SH-SY5Y (cell line): ENCODE results near the gene LANCL1.

Experiments
- GATA2 ChIP-seq: IDR thresholded peaks from 2 replicates; pipeline ENCODE4 v1.6.1; 2011; ENCODE audit warnings: mild to moderate bottlenecking, low read depth, low read length
- GATA3 ChIP-seq: IDR thresholded peaks from 2 replicates; pipeline ENCODE4 v1.6.1; 2011; ENCODE audit warnings: low read depth, mild to moderate bottlenecking, low read length, moderate library complexity

The LANCL1 gene

DNA sequence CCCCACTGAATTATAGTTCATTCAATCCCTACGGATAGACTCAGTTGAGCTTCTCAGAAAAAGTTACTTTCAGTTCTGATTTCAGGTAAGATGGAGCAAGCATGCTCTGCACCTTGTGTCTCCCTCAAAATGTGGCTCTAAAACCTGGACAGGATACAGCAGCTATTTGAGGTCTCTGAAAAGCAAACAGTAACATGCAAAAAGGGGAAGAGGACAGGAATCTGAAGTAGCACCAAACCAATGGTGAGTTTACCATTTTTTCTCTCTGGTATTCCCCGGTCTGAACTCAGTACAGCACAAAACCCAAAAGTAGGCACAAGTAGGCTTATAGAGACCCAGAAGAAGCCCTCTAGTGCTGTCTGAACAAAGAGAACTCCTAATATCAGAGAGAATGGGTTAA, 34.1 kb downstream of the LANCL1 start:
- TF ChIP-seq GATA2 (no peak), GATA3 (no peak)

DNA sequence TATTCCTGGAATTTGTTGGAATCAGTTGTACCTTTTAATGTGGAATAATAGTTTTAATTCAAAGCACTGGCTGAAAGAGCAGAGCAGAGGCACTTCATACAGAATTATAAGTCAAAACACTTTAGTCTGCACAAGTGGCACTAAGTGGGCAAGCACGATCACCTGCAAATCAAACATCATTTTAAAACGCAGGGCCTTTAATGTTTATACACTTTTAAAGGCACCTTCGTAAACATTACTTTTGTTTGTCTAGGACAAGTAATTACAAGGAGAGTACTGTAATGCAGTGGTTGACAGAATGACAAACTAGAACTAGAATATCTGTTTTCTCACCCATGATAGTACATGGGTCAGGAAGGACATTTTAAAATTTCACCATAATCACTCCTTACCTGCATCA, 36.4 kb downstream of the LANCL1 start:
- TF ChIP-seq GATA3 (no peak), GATA2 (no peak)

DNA sequence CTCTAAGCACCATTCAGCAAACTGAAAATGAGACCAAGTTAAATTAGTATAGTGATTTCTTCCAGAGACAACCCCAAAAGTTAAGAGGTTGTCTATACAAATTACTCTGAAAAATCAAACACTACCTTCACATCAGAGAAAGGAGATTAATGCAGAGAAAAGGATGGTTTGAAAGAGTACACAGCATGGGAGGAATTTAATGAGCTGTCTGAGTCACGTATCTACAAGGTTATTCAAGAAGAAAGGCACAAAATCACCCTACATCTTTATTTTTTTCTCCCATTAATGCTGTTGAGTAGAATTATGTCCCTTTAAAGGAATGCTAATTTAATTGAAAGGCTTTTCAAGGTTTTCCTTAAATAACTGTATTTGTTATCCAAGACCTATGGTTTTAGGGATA, 41.1 kb downstream of the LANCL1 start:
- TF ChIP-seq GATA2 (no peak), GATA3 (no peak)

DNA sequence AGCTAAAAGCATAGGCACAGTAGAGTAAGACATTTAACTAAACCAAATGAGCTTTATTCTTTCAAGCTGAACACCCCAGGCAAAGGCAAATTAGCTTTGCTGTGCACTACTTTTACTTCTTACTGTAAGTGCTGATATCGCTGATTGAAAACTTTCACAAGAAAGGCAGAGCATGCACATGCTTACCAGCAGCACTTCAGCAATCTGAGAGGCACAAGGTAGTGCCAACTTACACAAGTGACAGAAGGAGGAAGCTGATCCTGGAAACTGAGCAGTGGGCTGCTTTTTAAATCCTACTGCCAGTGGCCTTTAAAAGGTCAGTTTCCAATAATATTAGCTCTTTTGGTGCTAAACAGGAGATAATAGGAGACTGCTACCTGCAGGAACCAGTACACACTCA, 43.9 kb downstream of the LANCL1 start:
- TF ChIP-seq GATA3: no peak
- no peak for TF ChIP-seq GATA2

DNA sequence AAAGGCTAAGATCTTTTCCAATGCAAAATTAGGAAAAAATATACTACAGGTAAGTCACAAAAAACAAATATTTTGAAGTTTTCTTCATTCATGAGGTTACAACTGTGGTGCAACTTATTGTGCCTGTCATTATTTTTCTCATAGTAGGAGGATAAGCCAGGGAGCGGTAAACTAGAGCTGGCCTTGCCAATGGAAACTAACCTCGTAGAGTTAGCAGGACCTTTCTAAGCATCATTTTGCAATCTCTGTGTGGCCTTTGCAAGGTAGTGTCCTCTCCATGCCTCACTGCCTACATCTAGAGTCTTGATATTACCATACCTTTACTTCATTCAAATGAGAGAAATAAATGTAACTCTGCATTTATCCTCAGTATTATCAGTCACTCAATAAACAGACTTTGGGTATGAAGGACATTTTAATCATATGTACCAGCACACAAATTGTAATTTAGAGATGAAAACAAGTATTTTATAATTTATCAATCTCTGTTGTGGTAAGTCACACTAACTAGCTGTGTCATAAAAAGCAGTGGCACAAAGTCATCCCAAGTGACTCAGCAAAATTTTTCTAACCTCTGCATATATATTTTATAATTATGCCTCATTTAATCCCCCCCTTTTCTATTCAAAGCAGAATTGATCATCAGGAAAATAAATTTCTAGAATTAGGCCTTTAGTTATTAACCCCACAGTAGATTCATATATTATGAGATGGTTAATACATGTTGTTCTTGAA, 47.0 kb downstream of the LANCL1 start:
- no peak for TF ChIP-seq GATA2
- no peak for TF ChIP-seq GATA3

DNA sequence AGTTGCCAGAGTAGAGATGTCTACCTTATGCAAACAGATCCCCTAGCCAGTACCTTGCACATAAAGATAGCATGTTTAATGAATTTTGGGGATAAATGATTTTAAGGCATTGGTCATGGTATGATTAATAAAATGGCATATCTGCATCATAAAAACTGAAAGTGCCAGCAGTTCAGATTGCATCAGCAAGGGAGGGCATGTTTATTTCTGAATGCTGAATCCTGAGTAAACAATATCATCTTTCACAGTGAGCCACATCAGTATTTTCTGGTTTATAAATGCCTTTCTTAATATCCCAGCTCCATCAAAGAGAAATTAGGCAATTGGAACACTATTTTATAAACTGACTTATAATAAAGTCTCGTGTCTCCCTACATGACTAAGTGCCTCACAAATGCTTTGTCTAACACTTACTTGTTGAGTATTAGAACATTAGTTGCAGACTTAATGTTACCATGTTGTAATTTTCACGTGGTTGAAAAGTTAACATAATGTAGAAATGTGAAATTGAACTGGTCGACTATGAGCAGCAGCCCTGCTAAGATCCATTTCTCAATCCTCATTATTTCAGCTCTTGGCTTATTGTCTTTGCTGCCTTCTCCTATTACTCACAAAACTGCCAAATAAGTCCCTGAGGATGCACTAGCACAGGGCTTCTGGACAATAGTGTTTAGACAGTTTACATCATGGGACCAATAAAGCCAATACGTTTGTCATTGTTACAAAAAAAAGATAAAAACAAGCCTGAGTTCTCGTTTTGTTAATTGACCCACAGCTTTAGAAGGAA, 48.0 kb downstream of the LANCL1 start:
- no peak for TF ChIP-seq GATA2
- no peak for TF ChIP-seq GATA3

DNA sequence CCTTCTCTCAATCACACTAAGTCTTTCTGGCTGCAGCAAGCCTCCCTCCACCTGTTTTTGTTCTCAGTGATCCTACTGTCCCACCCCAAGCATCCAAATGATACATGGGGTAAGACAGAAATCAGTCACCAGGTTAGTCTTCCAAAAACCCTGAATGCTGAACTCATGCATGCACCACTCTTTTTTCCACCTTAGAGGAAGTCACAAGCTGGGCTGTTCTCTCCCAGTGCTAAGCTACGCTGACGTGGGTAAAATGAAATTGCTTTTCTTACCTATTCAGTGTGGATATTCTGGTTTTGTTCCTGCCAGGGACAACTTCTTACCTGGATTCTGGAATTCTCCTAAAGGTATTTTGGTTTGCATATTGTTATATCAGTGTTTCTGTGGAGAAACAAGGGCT, 54.2 kb downstream of the LANCL1 start:
- TF ChIP-seq GATA2: no peak
- TF ChIP-seq GATA3: no peak

DNA sequence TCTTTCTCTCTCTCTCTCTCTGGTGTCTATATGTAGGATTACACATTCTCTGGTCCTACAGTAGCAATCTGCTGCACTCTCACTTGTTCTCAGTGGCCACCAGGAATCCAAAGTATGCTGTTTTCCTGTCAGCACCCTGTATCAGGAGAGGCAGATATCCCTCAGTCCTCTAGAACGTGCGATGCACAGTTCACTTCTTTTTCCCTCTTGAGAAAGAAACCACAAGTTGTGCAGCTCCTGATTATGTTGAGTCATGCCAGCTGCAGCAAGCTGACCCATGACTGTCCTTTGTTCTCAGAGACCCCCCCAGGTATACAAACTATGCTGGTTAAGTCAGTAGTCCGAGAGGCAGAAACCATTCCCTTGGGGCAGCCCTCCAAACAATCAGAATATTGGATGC, 54.6 kb downstream of the LANCL1 start:
- TF ChIP-seq GATA2: no peak
- TF ChIP-seq GATA3: no peak

DNA sequence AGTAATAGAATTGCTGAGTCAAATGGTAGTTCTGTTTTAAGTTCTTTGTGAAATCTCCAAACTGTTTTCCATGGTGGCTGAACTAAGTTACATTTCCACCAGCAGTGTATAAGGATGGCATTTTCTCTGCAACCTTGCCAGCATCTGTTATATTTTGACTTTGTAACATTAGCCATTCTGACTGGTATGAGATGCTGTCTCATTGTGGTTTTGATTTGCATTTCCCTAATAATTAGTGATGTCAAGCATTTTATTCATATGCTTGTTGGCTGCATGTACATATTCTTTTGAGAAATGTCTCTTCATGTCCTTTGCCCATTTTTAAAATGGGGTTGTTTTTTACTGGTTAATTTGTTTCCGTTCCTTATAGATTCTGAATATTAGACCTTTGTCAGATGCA, 63.9 kb downstream of the LANCL1 start:
- TF ChIP-seq GATA3 (no peak), GATA2 (no peak)

DNA sequence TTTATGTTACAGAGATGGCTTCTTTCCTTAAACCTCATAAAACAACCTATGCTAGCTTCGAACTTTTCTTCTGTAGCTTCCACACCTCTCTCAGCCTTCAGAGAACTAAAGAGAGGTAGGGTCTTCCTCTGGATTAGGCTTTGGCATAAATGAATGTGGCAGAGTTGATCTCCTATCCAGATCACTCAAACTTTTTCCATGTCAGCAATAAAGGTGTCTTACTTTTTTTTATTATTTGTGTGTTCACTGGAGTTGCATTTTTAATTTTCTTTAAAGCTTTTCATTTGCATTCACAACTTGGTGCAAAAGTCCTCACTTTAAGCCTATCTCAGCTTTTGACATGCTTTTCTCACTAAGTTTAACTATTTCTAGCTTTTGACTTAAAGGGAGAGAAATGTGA, 66.0 kb downstream of the LANCL1 start:
- no peak for TF ChIP-seq GATA2
- no peak for TF ChIP-seq GATA3

DNA sequence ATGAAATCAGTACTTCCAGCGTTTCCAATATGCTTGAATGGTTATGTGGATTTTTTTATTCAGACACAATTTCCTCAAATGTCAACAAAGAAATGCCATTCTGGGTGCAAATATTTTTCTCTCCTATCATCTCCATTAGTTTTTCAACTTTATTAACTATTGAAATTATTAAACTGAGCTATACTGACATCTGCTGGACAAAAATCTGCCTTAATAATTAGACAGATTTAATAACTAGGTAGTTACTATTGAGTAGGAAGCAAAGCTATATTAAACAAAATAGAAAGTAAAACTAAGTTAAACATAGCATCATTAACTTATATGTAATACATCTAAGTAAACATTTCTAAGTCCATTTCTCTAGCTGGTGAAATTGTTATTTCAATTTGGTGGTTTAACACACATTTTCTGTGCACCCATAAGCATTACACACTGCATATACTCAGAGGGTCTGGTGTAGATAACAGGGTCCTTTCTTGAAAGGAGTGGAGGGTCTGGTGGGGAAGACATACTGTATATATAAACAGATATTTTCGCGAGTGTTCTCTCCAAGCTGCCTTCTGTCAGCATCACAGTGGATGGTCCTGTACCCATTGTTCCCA, 77.0 kb downstream of the LANCL1 start:
- TF ChIP-seq GATA2 (no peak), GATA3 (no peak)

DNA sequence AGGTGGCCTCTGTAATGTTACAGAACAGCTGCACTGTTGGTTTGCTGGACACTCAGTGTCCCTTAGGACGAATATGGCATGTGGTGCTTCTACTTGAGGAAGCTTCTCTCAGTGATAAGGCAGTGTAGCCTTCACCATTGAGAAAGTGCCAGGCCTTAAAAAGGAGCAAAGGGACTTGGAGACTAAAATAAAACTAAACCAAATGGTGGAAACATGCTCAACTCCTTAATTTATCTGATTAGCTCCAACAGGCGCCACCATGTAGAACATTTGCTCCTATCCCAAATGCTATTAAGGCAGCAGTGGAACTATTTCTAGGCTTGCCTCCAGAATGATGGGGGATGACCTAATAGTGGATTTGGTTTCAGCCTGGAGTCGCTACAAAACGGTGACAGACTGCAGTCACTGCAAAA, 84.1 kb downstream of the LANCL1 start:
- TF ChIP-seq GATA2 (no peak), GATA3 (no peak)

DNA sequence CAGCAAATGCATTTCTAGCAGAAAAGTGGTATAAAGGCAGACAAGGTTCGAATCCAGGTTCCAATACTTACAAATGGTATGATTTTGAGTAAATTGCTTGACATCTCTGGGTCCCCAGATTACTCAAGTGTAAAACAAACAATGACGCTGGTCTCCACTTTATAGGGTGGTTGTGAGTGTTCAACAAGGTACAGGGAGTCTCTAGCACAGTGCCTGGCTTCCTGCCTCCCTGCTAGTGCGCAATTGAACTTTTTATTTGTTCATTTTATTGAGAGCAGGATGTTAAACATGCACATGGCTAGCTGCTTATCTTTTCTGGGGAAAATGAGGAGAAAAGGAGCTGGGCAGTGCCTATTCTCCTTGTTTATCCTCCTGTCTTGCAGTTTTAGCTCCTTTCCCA, 86.7 kb downstream of the LANCL1 start:
- TF ChIP-seq GATA2 (no peak), GATA3 (no peak)

DNA sequence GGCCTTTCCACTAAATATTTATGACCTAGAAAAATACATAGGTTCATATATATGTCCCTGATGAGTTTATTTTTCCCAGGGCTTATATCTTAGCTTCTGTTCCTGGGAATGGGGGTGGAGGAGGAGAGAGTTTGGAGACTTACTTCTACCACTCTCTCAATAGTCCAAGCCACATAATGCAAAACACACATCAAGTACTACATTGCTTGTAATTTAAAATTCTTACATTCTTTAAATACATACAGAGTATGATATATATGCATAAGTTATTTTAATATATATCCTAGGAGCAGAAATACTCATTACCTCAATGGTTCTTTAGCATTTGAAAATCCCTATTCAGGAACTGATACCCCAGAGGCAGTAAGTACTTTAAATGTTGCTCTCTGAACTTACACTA, 88.4 kb downstream of the LANCL1 start:
- TF ChIP-seq GATA3 (no peak), GATA2 (no peak)

DNA sequence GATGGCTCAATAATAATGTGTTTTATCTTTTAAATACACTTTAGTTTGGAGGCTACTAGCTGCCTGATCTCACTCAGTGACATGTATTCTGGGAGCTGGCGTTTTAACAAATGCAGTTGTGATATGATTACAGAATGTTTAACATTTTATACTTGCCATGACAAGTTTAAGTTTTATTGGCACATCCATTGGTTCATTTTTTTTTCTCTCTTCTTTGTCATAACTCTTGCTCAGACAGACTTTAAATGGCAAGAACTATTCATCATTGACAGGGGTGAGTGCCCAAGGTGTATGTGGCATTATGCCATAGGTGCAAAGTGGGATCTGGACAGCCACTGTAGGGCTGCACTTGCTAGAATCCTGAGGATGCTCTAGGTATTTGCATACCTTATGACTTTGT, 89.5 kb downstream of the LANCL1 start:
- TF ChIP-seq GATA3: no peak
